Activated T-helper 1 cell treated with anti-CD3 and anti-CD28 coated beads, Interleukin-12 subunit alpha, Interleukin-12 subunit beta, Interleukin-2, Interleukin-4 antibody, amounts not matched to agents 30 ng/mL and 10 ng/mL and 1 ng/mL, durations not matched to agents 14 hours and 24 hours and 36 hours (primary cell): ENCODE data around the gene GMFB. TPM values are rescaled to one million over a fixed set of nuclear protein-coding genes. Genes with fewer than 3 reads are reported as not detected.

ENCODE experiments used
- DNase-seq: peaks from one replicate; pipeline ENCODE4 v3.0.0; 2021; ENCODE audit warnings: low spot score
- H3K27ac Mint-ChIP-seq: one replicate; pipeline ENCODE4 v1.8.0; 2021; ENCODE audit warnings: mild to moderate bottlenecking, mixed read lengths
- H3K27me3 Mint-ChIP-seq: one replicate; pipeline ENCODE4 v1.8.0; 2022; ENCODE audit warnings: mild to moderate bottlenecking, moderate library complexity, mixed read lengths; ENCODE audit not compliant: insufficient read depth
- H3K36me3 Mint-ChIP-seq: one replicate; pipeline ENCODE4 v1.8.0; 2021; ENCODE audit warnings: low read depth, mixed read lengths
- H3K4me1 Mint-ChIP-seq: one replicate; pipeline ENCODE4 v1.8.0; 2021; ENCODE audit warnings: low read depth, mixed read lengths
- H3K4me3 Mint-ChIP-seq: one replicate; pipeline ENCODE4 v1.8.0; 2021; ENCODE audit warnings: mild to moderate bottlenecking, moderate library complexity, mixed read lengths
- H3K9me3 Mint-ChIP-seq: one replicate; pipeline ENCODE4 v1.8.0; 2021; ENCODE audit warnings: mixed read lengths
- intact Hi-C: fragments of 100-400 bp; cut with micrococcal nuclease; formaldehyde crosslinking; loops from one replicate; pipeline ENCODE4 v1.15.1; 2024
- total RNA-seq: library from RNA; stranded (reverse); gene quantifications from 2 replicates; pipeline ENCODE4 v1.2.3, GENCODE V29; 2022

The GMFB gene
- total RNA-seq, 1 donor from 2014 or later, result 39.5 TPM

DNA sequence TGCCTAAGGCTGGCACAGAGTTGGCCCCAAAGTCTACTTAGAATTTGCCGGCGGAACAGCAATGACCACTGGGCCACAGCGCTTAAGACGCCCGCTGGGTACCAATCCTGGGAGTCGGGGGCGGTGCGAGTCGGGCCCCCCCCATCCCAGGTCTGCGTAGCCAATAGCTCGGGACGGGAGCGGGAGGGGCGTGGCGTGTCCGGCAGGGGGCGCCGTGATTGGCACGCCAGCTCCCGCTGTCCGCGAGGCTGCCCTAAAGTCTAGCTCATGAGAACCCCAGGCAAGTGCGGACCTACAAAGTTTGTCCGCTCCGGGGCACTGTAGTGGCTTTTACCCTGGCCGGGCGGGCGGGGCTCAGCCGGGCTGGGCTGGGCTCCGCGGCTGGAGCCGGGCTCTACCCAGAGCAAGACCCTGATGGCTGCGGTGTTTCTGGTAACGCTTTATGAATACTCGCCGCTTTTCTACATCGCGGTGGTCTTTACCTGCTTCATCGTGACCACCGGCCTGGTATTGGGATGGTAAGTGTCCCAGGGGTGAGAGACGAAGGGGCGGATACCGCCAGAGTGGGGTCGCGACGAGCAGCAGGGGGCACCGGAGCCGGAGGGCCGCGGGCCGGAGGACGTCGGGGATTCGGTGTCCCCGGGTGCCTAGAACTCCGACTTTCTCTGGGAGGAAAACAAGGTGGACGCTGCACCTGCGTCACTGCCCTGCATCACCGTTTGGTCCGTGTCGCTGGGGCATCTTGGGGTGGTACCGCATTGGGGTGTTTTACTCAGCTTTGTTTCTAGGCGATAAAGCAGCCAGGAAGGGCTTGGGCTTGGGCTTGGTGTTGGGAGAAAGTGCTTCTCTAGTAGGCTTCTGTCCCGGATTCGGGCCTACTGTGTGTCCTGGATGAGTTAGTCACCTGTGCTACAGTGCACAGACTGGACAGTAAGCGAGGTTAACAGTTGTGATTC lies 21.0 kb upstream of the GMFB start, which contains the start of gene CGRRF1:
TSS of gene CGRRF1 (plus strand) at position 361 of the 956 bp plus-strand sequence. CDS start at position 415, 54 bp downstream.
- peak; percentile 94 for DNase-seq
- intact Hi-C loops, result loop anchor here (1.0 to 5.0 kb wide), 9 partner anchors 21 to 541 kb away; partner anchors contain the start of genes CNIH1, GCH1, MAPK1IP1L and SOCS4
- Mint-ChIP-seq H3K27me3 (peaks cover 8% of the 10 kb centered on the region), H3K27ac (peak within 1 kb of the TSS; percentile 83), H3K4me3 (peak within 1 kb of the TSS; percentile 95), H3K9me3 (no peaks in the 10 kb centered on the region), H3K36me3 (peaks cover 3% of the 10 kb centered on the region), H3K4me1 (peaks cover 40% of the 10 kb centered on the region)

DNA sequence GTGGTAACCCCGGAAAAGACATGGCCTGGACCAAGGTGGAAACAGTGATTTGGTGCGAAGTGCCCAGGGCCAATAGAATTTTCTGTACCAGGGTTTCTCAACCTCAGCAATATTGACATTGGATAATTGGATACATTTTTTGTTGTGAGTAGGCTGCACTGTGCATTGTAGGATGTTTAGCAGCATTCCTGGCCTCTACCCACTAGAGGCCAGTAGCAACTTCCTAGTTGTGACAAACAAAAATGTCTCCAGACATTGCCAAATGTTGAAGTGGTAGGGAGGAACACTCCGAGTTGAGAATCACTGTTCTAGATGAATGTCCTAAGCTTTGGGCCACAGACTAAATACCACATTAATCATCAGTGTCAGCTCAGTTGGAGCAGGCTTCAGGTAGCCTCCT lies 14.7 kb upstream of the GMFB start:
- intact Hi-C loops, result no loop called here
- Mint-ChIP-seq H3K4me1 (no peaks in the 10 kb centered on the region), H3K27ac (no peak overlapping the region), H3K27me3 (peaks cover 21% of the 10 kb centered on the region), H3K4me3 (no peak overlapping the region), H3K9me3 (no peaks in the 10 kb centered on the region), H3K36me3 (no peaks in the 10 kb centered on the region)
- DNase-seq, result no peak

DNA sequence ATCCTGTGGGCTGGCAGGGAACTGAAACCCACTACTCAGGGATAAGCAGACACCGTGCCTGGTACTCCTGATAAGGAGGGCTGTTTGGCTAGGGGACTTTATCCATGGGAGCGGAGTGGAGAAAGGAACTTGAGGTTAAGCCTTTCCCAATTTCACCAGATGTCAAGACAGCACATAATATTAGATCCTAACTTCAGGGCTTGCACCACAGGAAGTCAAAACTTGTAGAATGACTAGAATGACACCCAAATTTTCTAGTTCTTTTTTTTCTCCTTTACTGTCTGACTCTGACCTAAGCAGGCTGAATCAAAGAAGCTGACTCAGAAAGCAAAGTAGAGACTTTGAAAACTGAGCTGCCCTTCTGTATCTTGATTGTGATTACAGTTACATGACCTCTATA lies 13.8 kb upstream of the GMFB start:
- no peak for DNase-seq
- H3K4me1 Mint-ChIP-seq, result no peaks in the 10 kb centered on the region
- H3K36me3 Mint-ChIP-seq, result no peaks in the 10 kb centered on the region
- H3K27ac Mint-ChIP-seq, result no peak overlapping the region
- H3K9me3 Mint-ChIP-seq, result no peaks in the 10 kb centered on the region
- peaks cover 25% of the 10 kb centered on the region for H3K27me3 Mint-ChIP-seq
- no peak overlapping the region for H3K4me3 Mint-ChIP-seq
- intact Hi-C loops, result no loop called here

DNA sequence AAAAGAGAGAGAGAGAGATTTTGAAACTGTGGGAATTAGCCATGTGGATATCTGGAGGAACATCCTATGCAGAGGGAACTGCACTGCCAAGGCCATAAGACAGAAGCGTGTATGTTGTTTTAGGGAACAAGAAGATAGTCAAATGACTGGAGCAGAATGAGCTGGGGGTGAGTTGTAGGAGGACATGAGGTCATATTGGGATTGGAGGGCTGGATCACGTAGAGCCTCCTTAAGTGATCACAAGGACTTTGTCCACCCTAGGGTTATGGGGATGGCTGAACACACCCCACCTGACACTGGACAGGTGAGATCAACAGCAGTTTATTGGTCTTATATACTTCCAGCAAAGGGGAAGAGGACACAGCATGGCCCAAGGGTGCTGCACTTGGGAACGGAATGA lies 12.7 kb upstream of the GMFB start:
- H3K9me3 Mint-ChIP-seq, result no peaks in the 10 kb centered on the region
- peaks cover 25% of the 10 kb centered on the region for H3K27me3 Mint-ChIP-seq
- H3K4me3 Mint-ChIP-seq, result no peak overlapping the region
- no peaks in the 10 kb centered on the region for H3K36me3 Mint-ChIP-seq
- DNase-seq, result no peak
- H3K4me1 Mint-ChIP-seq, result peaks cover under 1% of the 10 kb centered on the region
- no peak overlapping the region for H3K27ac Mint-ChIP-seq
- intact Hi-C loops, result no loop called here

DNA sequence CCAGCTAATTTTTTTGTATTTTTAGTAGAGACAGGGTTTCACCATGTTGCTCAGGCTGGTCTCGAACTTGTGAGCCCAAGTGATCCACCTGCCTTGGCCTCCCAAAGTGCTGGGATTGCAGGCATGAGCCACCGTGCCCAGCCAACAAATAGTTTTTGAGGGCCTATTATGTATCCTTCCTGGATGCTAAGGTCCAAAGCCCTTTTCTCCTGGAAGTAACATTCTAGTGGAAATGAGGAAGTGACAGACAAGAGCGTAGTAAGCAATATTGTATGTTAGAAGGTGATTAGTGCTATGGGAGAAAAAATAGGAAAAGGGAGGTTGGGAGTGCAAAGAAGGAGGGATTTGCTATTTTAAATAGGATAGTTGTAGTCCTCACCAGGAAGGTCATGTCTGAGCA lies 12.0 kb upstream of the GMFB start:
- H3K9me3 Mint-ChIP-seq, result no peaks in the 10 kb centered on the region
- no peak for DNase-seq
- peaks cover 5% of the 10 kb centered on the region for H3K4me1 Mint-ChIP-seq
- peaks cover 22% of the 10 kb centered on the region for H3K27me3 Mint-ChIP-seq
- no peak overlapping the region for H3K4me3 Mint-ChIP-seq
- intact Hi-C loops, result no loop called here
- H3K27ac Mint-ChIP-seq, result no peak overlapping the region
- H3K36me3 Mint-ChIP-seq, result no peaks in the 10 kb centered on the region

DNA sequence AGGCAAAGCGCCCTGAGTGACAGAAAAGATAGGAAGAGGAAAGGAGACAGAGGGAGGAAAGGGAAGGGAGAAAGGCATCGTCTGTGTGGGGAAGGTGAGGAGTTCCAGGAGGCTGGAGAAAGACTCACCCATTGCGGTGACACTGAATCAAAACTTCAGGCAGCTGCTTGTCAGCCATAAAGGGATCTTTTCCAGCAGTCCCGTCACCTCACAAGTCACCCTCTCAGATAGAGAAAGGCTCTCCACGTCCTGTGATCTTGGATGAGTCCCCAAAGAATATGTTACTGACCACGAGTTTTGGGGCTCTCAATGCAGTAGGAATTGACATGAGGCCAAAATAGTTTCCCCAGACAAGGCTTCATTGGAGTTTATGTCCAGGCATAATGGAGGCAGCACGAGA lies 9.8 kb upstream of the GMFB start:
- peaks cover 5% of the 10 kb centered on the region for H3K4me1 Mint-ChIP-seq
- H3K27me3 Mint-ChIP-seq, result peaks cover 20% of the 10 kb centered on the region
- DNase-seq, result no peak
- H3K9me3 Mint-ChIP-seq, result no peaks in the 10 kb centered on the region
- H3K36me3 Mint-ChIP-seq, result no peaks in the 10 kb centered on the region
- H3K4me3 Mint-ChIP-seq, result no peak overlapping the region
- intact Hi-C loops, result no loop called here
- no peak overlapping the region for H3K27ac Mint-ChIP-seq

DNA sequence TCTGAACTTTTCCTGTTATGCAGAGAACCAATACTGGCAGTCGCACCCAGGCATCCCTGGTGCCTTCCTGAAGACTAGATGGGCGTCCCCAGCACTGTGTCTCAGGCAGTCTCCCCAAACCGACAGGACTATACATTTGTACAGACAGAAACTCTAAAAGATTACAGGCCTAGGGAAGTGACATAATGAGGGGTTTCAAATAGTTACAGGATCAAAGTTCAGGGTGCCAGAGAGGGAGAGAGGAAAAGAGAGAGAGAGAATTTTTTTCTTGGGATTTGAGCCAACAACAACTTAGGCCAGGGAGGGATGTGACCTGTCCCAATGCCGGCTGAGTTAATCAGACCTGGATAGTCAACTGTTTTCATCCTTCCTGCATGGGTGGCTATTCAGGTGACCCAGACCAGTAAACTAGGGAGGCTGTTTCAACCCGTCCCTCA lies 9.3 kb upstream of the GMFB start:
- H3K27me3 Mint-ChIP-seq, result peaks cover 20% of the 10 kb centered on the region
- no peak for DNase-seq
- no peak overlapping the region for H3K4me3 Mint-ChIP-seq
- no peak overlapping the region for H3K27ac Mint-ChIP-seq
- H3K9me3 Mint-ChIP-seq, result no peaks in the 10 kb centered on the region
- no peaks in the 10 kb centered on the region for H3K36me3 Mint-ChIP-seq
- peaks cover 5% of the 10 kb centered on the region for H3K4me1 Mint-ChIP-seq
- intact Hi-C loops, result no loop called here

DNA sequence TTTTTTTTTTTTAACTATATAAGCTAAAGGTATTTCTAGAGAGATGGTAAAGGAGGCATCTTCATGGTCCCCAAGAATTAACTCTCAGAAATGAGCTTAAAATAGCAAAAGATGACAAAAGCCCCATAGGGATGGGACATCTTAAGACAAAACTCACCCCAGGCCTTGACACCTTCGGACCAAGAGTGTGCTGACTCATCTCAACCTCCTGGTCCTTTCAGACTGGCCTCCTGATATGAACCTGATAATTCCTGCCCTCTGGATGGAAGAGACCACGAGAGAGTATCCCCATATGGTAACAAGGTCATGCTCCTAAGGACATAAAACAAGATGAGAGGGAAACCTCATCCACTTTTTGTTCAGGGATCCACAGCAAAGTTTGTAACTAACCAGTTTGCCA lies 8.4 kb upstream of the GMFB start:
- H3K27me3 Mint-ChIP-seq, result peaks cover 16% of the 10 kb centered on the region
- H3K4me3 Mint-ChIP-seq, result no peak overlapping the region
- DNase-seq, result no peak
- peaks cover 5% of the 10 kb centered on the region for H3K4me1 Mint-ChIP-seq
- H3K9me3 Mint-ChIP-seq, result no peaks in the 10 kb centered on the region
- no peak overlapping the region for H3K27ac Mint-ChIP-seq
- intact Hi-C loops, result no loop called here
- no peaks in the 10 kb centered on the region for H3K36me3 Mint-ChIP-seq

DNA sequence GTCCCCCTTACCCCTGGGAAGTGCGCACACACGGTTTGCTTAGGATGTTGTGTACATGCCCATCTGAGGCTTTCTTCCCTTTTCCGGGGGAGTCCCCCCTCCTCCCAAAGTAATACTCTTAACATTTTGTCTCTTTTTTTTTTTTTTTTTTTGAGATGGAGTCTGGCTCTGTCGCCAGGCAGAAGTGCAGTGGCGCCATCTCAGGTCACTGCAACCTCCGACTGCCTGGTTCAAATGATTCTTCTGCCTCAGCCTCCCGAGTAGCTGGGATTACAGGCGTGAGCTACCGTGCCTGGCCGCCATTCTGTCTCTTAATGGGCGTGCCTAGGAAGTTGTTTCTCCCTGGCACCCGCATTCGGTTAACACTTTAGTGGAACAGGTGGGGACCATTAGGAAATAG lies 4.5 kb upstream of the GMFB start:
- Mint-ChIP-seq H3K27me3 (peaks cover 5% of the 10 kb centered on the region), H3K27ac (no peak overlapping the region), H3K9me3 (no peaks in the 10 kb centered on the region), H3K36me3 (no peaks in the 10 kb centered on the region), H3K4me1 (peaks cover 24% of the 10 kb centered on the region), H3K4me3 (no peak overlapping the region)
- intact Hi-C loops, result no loop called here
- no peak for DNase-seq

DNA sequence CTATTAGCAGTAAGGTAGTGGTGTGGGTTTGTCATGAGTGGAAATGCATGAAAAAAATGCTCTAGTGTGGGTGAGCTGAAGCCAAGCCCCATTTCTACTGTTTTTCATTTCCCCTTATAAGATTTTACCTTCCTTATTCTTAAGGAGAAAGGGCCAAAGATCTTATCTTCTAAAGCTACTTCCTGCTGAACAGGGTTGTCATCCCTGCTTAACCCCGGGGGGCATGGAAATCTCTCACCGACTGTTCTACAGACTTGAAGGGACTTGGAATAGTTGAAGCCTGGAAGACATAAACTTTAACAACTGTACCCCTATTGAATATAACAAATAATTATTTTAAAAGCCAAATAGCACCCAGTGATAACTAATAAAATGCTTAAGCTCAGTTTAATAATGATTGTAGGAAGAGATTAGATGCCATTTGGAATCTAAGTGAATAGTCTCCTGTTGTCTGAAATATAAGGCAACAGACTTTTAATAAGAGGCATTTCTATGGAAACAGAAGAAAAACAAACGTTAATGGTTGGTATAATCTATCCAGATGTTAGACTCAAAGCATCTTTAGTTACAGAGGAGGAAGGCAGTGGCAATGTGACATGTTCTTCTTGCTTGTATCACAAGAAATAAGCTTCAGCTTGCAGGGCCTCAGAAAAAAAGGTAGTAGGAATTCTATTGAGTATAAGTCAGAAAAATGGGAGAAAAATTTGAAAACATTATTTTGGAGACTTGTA lies 1.8 kb upstream of the GMFB start:
- intact Hi-C loops, result no loop called here
- Mint-ChIP-seq H3K4me1 (peaks cover 39% of the 10 kb centered on the region), H3K4me3 (no peak overlapping the region), H3K27me3 (no peaks in the 10 kb centered on the region), H3K27ac (no peak overlapping the region), H3K9me3 (no peaks in the 10 kb centered on the region), H3K36me3 (peaks cover 4% of the 10 kb centered on the region)
- no peak for DNase-seq

DNA sequence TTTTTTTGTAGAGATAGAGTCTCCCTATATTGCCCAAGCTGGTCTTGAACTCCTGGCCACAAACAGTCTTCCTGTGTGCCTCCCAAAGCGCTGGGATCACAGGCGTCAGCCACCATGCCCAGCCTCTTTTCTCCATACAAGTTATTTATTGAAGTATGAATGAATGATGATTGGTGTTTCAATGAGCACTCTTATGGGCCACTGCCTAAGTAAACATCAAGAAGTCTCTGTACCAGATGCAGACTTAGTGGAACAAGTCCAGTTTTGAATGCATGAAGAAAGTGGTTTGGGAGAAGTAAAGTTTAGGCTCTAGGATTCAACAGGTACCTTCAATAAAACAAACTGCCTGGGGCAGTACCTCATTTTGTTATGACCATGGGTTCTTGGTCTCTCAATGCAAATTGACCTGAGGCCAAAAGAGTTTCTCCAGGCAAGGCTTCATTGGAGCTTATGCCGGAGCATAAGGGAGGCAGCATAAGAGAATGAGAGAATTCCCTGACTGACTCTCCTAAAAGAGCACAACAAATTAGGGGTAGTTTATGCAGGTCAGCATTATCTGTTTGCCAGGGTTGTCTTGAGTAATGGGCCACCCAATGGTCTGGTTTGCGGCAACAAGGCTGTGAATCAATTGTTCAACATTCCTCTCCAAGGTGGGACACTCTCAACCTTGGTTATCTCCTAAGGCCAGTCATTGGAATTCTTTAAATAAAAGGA lies 1.1 kb upstream of the GMFB start:
- intact Hi-C loops, result loop anchor here (1.0 to 2.0 kb wide), 5 partner anchors 19 to 413 kb away; partner anchors contain the start of genes CGRRF1 and GCH1
- Mint-ChIP-seq H3K27me3 (no peaks in the 10 kb centered on the region), H3K27ac (peak overlapping the region; percentile 88)

DNA sequence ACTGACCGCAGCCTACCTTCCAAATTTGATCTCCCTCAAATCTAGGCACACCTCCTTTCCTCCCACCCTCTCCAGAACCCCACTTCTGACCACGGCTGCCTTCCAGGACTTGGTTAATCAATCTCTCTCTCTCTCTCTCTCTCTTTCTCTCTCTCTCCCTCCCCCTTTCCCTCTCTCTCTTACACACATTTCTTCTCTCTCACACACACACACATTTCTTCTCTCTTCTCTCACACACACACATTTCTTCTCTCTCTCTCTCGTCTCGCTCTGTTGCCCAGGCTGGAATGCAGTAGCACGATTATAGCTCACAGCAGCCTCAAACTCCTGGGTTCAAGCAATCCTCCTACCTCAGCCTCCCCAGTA lies 521 bp upstream of the GMFB start:
- Mint-ChIP-seq H3K9me3 (no peaks in the 10 kb centered on the region), H3K36me3 (peaks cover 4% of the 10 kb centered on the region), H3K27ac (peak overlapping the region; percentile 88), H3K4me1 (peaks cover 52% of the 10 kb centered on the region), H3K27me3 (no peaks in the 10 kb centered on the region), H3K4me3 (peak overlapping the region; percentile 81)
- no peak for DNase-seq
- intact Hi-C loops, result loop anchor here (1.0 to 2.0 kb wide), 5 partner anchors 20 to 414 kb away; partner anchors contain the start of genes CGRRF1 and GCH1

More for the DNA sequence above, 1.1 kb upstream of the GMFB start:
- peaks cover 4% of the 10 kb centered on the region for H3K36me3 Mint-ChIP-seq
- H3K4me1 Mint-ChIP-seq, result peaks cover 46% of the 10 kb centered on the region
- H3K4me3 Mint-ChIP-seq, result peak overlapping the region; percentile 81
- H3K9me3 Mint-ChIP-seq, result no peaks in the 10 kb centered on the region
- DNase-seq, result no peak
